B cell (primary cell): Measurements from ENCODE around the gene SNTG2.

ENCODE experiments used
- CTCF ChIP-seq: fragments of 200-600 bp; IDR thresholded peaks from one replicate; pipeline ENCODE4 v1.8.0; 2022; ENCODE audit warnings: antibody characterized with exemption, mild to moderate bottlenecking
- EZH2 ChIP-seq: IDR thresholded peaks from 2 replicates; pipeline ENCODE4 v1.6.1; 2012; ENCODE audit warnings: borderline replicate concordance, low read depth, mild to moderate bottlenecking, moderate library complexity, low read length; ENCODE audit not compliant: insufficient read depth, poor library complexity, severe bottlenecking

GRCh38 chr2:1150724-1151511, 200.3 kb downstream of the SNTG2 start:
- TF ChIP-seq CTCF (no peak), EZH2 (no peak)
